ENCODE measurements around the gene CDKAL1. TPM values are rescaled to one million over a fixed set of nuclear protein-coding genes. Genes with fewer than 3 reads are reported as not detected.

The CDKAL1 gene
- total and polyA plus RNA-seq, 4 donors = 2.0 to 12.9 (median 6.7) TPM

DNA sequence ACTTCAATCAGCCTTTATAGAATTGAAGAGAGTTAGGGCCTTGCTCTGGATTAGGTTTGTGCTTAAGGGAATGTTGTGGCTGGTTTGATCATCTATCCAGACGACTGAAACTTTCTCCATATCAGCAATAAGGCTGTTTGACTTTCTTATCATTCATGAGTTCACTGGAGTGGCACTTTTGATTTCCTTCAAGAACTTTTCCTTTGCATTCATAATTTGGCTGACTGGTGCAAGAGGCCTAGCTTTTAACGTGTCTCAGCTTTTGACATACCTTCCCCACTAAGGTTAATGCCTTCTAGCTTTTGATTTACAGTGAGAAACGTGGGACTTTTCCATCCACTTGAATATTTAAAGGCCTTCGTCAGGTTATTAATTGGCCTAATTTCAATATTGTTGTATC lies 461.8 kb downstream of the CDKAL1 start:
- peaks cover 0 to 4% (median 0%) of the 10 kb centered on the region in 4 donors for H3K9me3 ChIP-seq (ENCODE audit: control insufficient read depth in 4 of 4, low read length in 3 of 4)
- H3K27ac ChIP-seq (ENCODE audit: low read depth in 1 of 2, low read length in 2 of 2) = no peak overlapping the region
- H3K4me1 ChIP-seq (ENCODE audit: control insufficient read depth in 4 of 4, insufficient read depth in 4 of 4, low read length in 3 of 4) = no peaks in the 10 kb centered on the region
- H3K9ac ChIP-seq (ENCODE audit: low read depth in 1 of 2, low read length in 2 of 2) = no peak overlapping the region
- H3K27me3 ChIP-seq (ENCODE audit: control insufficient read depth in 4 of 4, insufficient read depth in 4 of 4, low read length in 3 of 4) = no peaks in the 10 kb centered on the region
- H3K4me3 ChIP-seq (ENCODE audit: low read depth in 1 of 3, low read length in 3 of 3) = no peak overlapping the region
- DNase-seq (ENCODE audit: low spot score) = no peak
- TF ChIP-seq, protein P1, sequence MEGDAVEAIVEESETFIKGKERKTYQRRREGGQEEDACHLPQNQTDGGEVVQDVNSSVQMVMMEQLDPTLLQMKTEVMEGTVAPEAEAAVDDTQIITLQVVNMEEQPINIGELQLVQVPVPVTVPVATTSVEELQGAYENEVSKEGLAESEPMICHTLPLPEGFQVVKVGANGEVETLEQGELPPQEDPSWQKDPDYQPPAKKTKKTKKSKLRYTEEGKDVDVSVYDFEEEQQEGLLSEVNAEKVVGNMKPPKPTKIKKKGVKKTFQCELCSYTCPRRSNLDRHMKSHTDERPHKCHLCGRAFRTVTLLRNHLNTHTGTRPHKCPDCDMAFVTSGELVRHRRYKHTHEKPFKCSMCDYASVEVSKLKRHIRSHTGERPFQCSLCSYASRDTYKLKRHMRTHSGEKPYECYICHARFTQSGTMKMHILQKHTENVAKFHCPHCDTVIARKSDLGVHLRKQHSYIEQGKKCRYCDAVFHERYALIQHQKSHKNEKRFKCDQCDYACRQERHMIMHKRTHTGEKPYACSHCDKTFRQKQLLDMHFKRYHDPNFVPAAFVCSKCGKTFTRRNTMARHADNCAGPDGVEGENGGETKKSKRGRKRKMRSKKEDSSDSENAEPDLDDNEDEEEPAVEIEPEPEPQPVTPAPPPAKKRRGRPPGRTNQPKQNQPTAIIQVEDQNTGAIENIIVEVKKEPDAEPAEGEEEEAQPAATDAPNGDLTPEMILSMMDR (IDR thresholded peaks at IDR 0.05; ENCODE audit: low read depth, low read length, missing input control) = no peak
- TF ChIP-seq EGR1 (IDR thresholded peaks at IDR 0.05; ENCODE audit: low read depth in 2 of 2) = no peak
- no peak for TF ChIP-seq GABPA (IDR thresholded peaks at IDR 0.05 in 1 of 2, conservative IDR thresholded peaks at IDR 0.05 in 1 of 2)
- TF ChIP-seq, protein P2, sequence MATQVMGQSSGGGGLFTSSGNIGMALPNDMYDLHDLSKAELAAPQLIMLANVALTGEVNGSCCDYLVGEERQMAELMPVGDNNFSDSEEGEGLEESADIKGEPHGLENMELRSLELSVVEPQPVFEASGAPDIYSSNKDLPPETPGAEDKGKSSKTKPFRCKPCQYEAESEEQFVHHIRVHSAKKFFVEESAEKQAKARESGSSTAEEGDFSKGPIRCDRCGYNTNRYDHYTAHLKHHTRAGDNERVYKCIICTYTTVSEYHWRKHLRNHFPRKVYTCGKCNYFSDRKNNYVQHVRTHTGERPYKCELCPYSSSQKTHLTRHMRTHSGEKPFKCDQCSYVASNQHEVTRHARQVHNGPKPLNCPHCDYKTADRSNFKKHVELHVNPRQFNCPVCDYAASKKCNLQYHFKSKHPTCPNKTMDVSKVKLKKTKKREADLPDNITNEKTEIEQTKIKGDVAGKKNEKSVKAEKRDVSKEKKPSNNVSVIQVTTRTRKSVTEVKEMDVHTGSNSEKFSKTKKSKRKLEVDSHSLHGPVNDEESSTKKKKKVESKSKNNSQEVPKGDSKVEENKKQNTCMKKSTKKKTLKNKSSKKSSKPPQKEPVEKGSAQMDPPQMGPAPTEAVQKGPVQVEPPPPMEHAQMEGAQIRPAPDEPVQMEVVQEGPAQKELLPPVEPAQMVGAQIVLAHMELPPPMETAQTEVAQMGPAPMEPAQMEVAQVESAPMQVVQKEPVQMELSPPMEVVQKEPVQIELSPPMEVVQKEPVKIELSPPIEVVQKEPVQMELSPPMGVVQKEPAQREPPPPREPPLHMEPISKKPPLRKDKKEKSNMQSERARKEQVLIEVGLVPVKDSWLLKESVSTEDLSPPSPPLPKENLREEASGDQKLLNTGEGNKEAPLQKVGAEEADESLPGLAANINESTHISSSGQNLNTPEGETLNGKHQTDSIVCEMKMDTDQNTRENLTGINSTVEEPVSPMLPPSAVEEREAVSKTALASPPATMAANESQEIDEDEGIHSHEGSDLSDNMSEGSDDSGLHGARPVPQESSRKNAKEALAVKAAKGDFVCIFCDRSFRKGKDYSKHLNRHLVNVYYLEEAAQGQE (IDR thresholded peaks at IDR 0.05) = no peak
- no peak for TF ChIP-seq FOXA2 (IDR thresholded peaks at IDR 0.05)
- TF ChIP-seq RXRA (IDR thresholded peaks at IDR 0.05) = no peak
- no peak for TF ChIP-seq HNF4A (conservative IDR thresholded peaks at IDR 0.05)
- TF ChIP-seq SP1 (IDR thresholded peaks at IDR 0.05) = no peak
- TF ChIP-seq YY1 (IDR thresholded peaks at IDR 0.05) = no peak
- TF ChIP-seq TAF1 (conservative IDR thresholded peaks at IDR 0.05) = no peak
- TF ChIP-seq HNF4G (IDR thresholded peaks at IDR 0.05) = no peak
- no peak for TF ChIP-seq MAX (IDR thresholded peaks at IDR 0.05)
- no peak for TF ChIP-seq NR2F2 (IDR thresholded peaks at IDR 0.05)
- TF ChIP-seq, protein P3, sequence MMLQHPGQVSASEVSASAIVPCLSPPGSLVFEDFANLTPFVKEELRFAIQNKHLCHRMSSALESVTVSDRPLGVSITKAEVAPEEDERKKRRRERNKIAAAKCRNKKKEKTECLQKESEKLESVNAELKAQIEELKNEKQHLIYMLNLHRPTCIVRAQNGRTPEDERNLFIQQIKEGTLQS (IDR thresholded peaks at IDR 0.05) = no peak
- no peak for TF ChIP-seq ZBTB33 (IDR thresholded peaks at IDR 0.05)
- TF ChIP-seq FOXA1 (IDR thresholded peaks at IDR 0.05) = no peak
- no peak for TF ChIP-seq RAD21 (IDR thresholded peaks at IDR 0.05)
- no peak for TF ChIP-seq JUND (IDR thresholded peaks at IDR 0.05)
- 91% methylated on average over 4 of the region's 4 CpGs for whole genome bisulfite sequencing
- no peaks in the 10 kb centered on the region for H3K36me3 ChIP-seq (ENCODE audit: control insufficient read depth in 4 of 4, insufficient read depth in 3 of 4, low read depth in 1 of 4, low read length in 3 of 4)

All from liver (tissue), 9 donors.